Measurements from ENCODE around the gene YY1.

YY1 gene

GRCh38 chr14:100192672-100193416, 46.1 kb upstream of the YY1 start:
- Histone ChIP-seq H2BK5ac (ENCODE audit: low read depth, low read length, poor library complexity, severe bottlenecking) (no peak overlapping the region), H3K4ac (ENCODE audit: low read depth in 1 of 2, low read length in 2 of 2) (peak overlapping the region; percentile 86 to 93), H3K4me2 (ENCODE audit: low read length, poor library complexity, severe bottlenecking) (peak overlapping the region; percentile 91), H2AK5ac (ENCODE audit: low read length, severe bottlenecking) (peak overlapping the region; percentile 57), H3K4me1 (ENCODE audit: control insufficient read depth, insufficient read depth, low read depth, low read length) (peaks cover 10% of the 10 kb centered on the region), H2BK120ac (ENCODE audit: low read depth, low read length) (peak overlapping the region; percentile 67), H3K9me3 (ENCODE audit: control insufficient read depth, low read length) (no peaks in the 10 kb centered on the region), H3K27ac (ENCODE audit: low read length, poor library complexity, severe bottlenecking) (peak overlapping the region; percentile 30), H4K91ac (ENCODE audit: low read length) (peak overlapping the region; percentile 96), H2BK15ac (ENCODE audit: low read depth, poor library complexity, severe bottlenecking) (peak overlapping the region; percentile 77), H3K79me1 (replicated peaks; ENCODE audit: low read length, poor library complexity, severe bottlenecking) (no peaks in the 10 kb centered on the region), H3K36me3 (ENCODE audit: control insufficient read depth in 1 of 2, insufficient read depth in 2 of 2, low read depth in 1 of 2, low read length in 2 of 2) (no peaks in the 10 kb centered on the region), H3K4me3 (ENCODE audit: insufficient read depth in 1 of 2, low read depth in 1 of 2, low read length in 2 of 2) (peak overlapping the region; percentile 44 to 79), H3K14ac (ENCODE audit: low read length in 2 of 2) (peak overlapping the region in 1 of 2 experiments; percentile 69), H3K27me3 (ENCODE audit: control insufficient read depth in 1 of 2, insufficient read depth in 1 of 2, low read length in 2 of 2) (no peaks in the 10 kb centered on the region), H3K18ac (ENCODE audit: low read depth in 1 of 2, low read length in 2 of 2) (peak overlapping the region; percentile 93 to 98), H2AFZ (ENCODE audit: low read depth, low read length) (peak overlapping the region; percentile 87), H3K23ac (ENCODE audit: low read length in 2 of 2) (no peak overlapping the region), H3K9ac (ENCODE audit: low read length) (peak overlapping the region; percentile 90), H2BK12ac (ENCODE audit: low read length in 2 of 2) (peak overlapping the region in 1 of 2 experiments; percentile 45), H4K8ac (ENCODE audit: low read length) (peak overlapping the region; percentile 100)
- DNase-seq = peak; percentile 96
- 6% methylated on average over 62 of the region's 62 CpGs for WGBS

DNA sequence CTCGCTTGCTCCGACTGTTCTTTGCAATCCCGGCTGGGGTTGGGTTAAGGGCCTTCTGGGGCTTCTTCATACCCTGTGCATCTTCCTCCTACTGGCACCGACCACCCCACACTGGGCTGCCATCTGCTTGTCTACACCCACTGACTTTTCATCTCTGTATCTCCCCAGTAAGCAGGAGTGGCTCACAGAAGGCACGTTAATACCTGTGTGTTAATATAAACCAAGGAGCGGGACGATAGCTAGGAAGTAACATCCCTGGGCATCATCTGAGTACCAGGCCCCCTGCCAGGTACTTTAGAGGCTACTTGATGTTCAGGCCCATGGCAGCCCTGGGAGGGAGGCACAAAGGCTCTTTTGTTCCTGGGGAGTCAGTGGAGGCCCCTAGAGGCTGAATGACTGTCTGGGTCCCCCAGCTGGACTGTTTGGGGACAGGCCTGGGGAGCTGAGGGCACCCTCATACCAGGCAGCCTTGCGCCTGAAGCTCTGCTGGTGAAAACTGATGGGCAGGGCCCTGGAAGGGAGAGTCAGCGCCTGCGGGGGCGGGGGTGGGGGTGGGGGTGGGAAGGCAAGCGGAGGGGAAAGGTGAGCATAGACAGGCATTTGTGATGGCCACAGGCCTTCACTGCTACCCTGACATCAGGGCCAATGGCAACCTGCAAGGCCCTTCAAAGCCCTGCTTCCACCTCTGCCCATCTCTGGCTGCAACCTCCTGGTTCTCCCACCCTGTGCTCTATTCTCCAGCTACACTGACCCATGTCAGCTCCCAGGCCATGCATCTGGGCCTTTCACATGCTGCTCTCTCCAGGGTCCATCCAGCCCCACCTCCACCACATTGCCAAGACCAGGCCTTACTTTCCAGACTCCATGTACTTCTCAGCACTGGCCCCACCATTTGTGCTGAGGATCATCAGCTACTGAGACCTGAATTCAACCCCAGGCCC, 45.3 kb upstream of the YY1 start:
- Histone ChIP-seq H3K14ac (ENCODE audit: low read length in 2 of 2) (peak overlapping the region in 1 of 2 experiments; percentile 19), H4K8ac (ENCODE audit: low read length) (peak overlapping the region; percentile 100), H3K18ac (ENCODE audit: low read depth in 1 of 2, low read length in 2 of 2) (peak overlapping the region; percentile 58 to 66), H3K27ac (ENCODE audit: low read length, poor library complexity, severe bottlenecking) (peak overlapping the region; percentile 21), H2AK5ac (ENCODE audit: low read length, severe bottlenecking) (peak overlapping the region; percentile 24), H2BK15ac (ENCODE audit: low read depth, poor library complexity, severe bottlenecking) (no peak overlapping the region), H3K4me2 (ENCODE audit: low read length, poor library complexity, severe bottlenecking) (peak overlapping the region; percentile 91), H3K23ac (ENCODE audit: low read length in 2 of 2) (no peak overlapping the region), H3K36me3 (ENCODE audit: control insufficient read depth in 1 of 2, insufficient read depth in 2 of 2, low read depth in 1 of 2, low read length in 2 of 2) (no peaks in the 10 kb centered on the region), H2BK12ac (ENCODE audit: low read length in 2 of 2) (peak overlapping the region in 1 of 2 experiments; percentile 29), H3K4ac (ENCODE audit: low read depth in 1 of 2, low read length in 2 of 2) (peak overlapping the region; percentile 71 to 83), H3K9ac (ENCODE audit: low read length) (peak overlapping the region; percentile 90), H3K27me3 (ENCODE audit: control insufficient read depth in 1 of 2, insufficient read depth in 1 of 2, low read length in 2 of 2) (no peaks in the 10 kb centered on the region), H3K4me3 (ENCODE audit: insufficient read depth in 1 of 2, low read depth in 1 of 2, low read length in 2 of 2) (peak overlapping the region; percentile 42 to 79), H2BK120ac (ENCODE audit: low read depth, low read length) (peak overlapping the region; percentile 67), H2BK5ac (ENCODE audit: low read depth, low read length, poor library complexity, severe bottlenecking) (no peak overlapping the region), H2AFZ (ENCODE audit: low read depth, low read length) (peak overlapping the region; percentile 73), H3K4me1 (ENCODE audit: control insufficient read depth, insufficient read depth, low read depth, low read length) (peaks cover 10% of the 10 kb centered on the region), H3K9me3 (ENCODE audit: control insufficient read depth, low read length) (no peaks in the 10 kb centered on the region), H3K79me1 (replicated peaks; ENCODE audit: low read length, poor library complexity, severe bottlenecking) (no peaks in the 10 kb centered on the region), H4K91ac (ENCODE audit: low read length) (peak overlapping the region; percentile 96)
- 74% methylated on average over 12 of the region's 12 CpGs for WGBS
- DNase-seq = no peak

DNA sequence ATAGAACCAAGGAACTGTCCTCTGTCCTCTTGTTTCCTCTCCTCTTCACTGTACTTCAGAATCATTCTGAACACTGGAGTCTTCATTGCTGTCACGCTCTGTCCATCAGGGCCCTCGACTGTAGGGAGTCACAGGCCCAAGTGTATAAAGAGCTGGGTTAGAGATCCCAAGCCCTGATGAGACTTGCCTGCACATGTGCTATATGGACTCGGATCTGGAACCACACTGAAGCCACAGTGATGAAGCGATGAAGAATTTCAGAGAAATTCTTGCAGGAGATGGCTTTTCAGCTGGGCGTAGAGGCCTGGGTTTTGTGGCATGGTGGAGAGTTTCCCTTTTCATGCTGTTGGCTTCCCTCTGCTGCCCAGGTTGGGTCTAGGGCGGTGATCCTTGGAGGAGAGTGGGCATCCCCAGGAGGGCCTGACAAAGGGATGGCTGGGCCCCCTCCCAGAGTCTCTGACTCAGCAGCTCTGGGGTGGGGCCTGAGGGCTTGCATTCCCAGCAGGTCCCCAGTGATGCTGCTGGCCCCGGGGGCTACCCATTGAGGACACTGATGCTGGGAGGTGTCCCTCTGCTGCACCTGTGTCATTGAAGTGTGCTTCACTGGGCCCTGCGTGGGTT, 39.6 kb upstream of the YY1 start:
- H3K4me1 ChIP-seq (ENCODE audit: control insufficient read depth, insufficient read depth, low read depth, low read length) = no peaks in the 10 kb centered on the region
- H3K27me3 ChIP-seq (ENCODE audit: control insufficient read depth in 1 of 2, insufficient read depth in 1 of 2, low read length in 2 of 2) = no peaks in the 10 kb centered on the region
- no peak for DNase-seq
- H3K9ac ChIP-seq (ENCODE audit: low read length) = no peak overlapping the region
- H3K4ac ChIP-seq (ENCODE audit: low read depth in 1 of 2, low read length in 2 of 2) = no peak overlapping the region
- no peaks in the 10 kb centered on the region for H3K9me3 ChIP-seq (ENCODE audit: control insufficient read depth, low read length)
- H3K4me3 ChIP-seq (ENCODE audit: insufficient read depth in 1 of 2, low read depth in 1 of 2, low read length in 2 of 2) = no peak overlapping the region
- H3K4me2 ChIP-seq (ENCODE audit: low read length, poor library complexity, severe bottlenecking) = no peak overlapping the region
- no peak overlapping the region for H3K27ac ChIP-seq (ENCODE audit: low read length, poor library complexity, severe bottlenecking)
- H4K91ac ChIP-seq (ENCODE audit: low read length) = no peak overlapping the region
- H4K8ac ChIP-seq (ENCODE audit: low read length) = no peak overlapping the region
- H2BK5ac ChIP-seq (ENCODE audit: low read depth, low read length, poor library complexity, severe bottlenecking) = no peak overlapping the region
- 89% methylated on average over 8 of the region's 8 CpGs for WGBS
- H2BK15ac ChIP-seq (ENCODE audit: low read depth, poor library complexity, severe bottlenecking) = no peak overlapping the region
- peak overlapping the region; percentile 19 for H2BK120ac ChIP-seq (ENCODE audit: low read depth, low read length)
- no peak overlapping the region for H2AFZ ChIP-seq (ENCODE audit: low read depth, low read length)
- H3K23ac ChIP-seq (ENCODE audit: low read length in 2 of 2) = no peak overlapping the region
- no peaks in the 10 kb centered on the region for H3K79me1 ChIP-seq (replicated peaks; ENCODE audit: low read length, poor library complexity, severe bottlenecking)
- H3K14ac ChIP-seq (ENCODE audit: low read length in 2 of 2) = no peak overlapping the region
- H3K36me3 ChIP-seq (ENCODE audit: control insufficient read depth in 1 of 2, insufficient read depth in 2 of 2, low read depth in 1 of 2, low read length in 2 of 2) = no peaks in the 10 kb centered on the region
- no peak overlapping the region for H3K18ac ChIP-seq (ENCODE audit: low read depth in 1 of 2, low read length in 2 of 2)
- no peak overlapping the region for H2AK5ac ChIP-seq (ENCODE audit: low read length, severe bottlenecking)
- no peak overlapping the region for H2BK12ac ChIP-seq (ENCODE audit: low read length in 2 of 2)

Data from mesenchymal stem cell (in vitro differentiated cells and primary cell).